HepG2 (cell line): ENCODE results near the gene POU1F1.

ENCODE experiments used
- CTCF ChIP-seq: sonication (generic); formaldehyde crosslinking; IDR thresholded peaks from 2 replicates; pipeline ENCODE4 v1.5.0; 2020; ENCODE audit warnings: mild to moderate bottlenecking, missing genetic modification reagents, moderate library complexity
- JUNB ChIP-seq: sonication (generic); formaldehyde crosslinking; IDR thresholded peaks from 2 replicates; pipeline ENCODE4 v1.8.0; 2022; ENCODE audit warnings: missing genetic modification reagents, mild to moderate bottlenecking, borderline replicate concordance
- POLR2A ChIP-seq, 2 experiments: IDR thresholded peaks; 2 replicates each; pipeline ENCODE4 v1.6.1; 2011; ENCODE audit warnings: low read depth in 2 of 2, low read length in 2 of 2, mild to moderate bottlenecking in 1 of 2, moderate library complexity in 1 of 2; ENCODE audit not compliant: insufficient read depth in 1 of 2

- TF ChIP-seq CTCF: no peak
- no peak for TF ChIP-seq POLR2A (IDR thresholded peaks at IDR 0.05; ENCODE audit: insufficient read depth in 1 of 2, low read depth in 2 of 2, low read length in 2 of 2)
- TF ChIP-seq JUNB: no peak
Measured at GRCh38 chr3:87247430-87247773, 29.0 kb downstream of the POU1F1 start.
